MV-4-11 (cell line): Measurements from ENCODE around the gene STARD10.

Source experiments
- DNase-seq: peaks from one replicate; lab custom pipeline; 2025; lab: John Stamatoyannopoulos, UW

STARD10 gene

DNA sequence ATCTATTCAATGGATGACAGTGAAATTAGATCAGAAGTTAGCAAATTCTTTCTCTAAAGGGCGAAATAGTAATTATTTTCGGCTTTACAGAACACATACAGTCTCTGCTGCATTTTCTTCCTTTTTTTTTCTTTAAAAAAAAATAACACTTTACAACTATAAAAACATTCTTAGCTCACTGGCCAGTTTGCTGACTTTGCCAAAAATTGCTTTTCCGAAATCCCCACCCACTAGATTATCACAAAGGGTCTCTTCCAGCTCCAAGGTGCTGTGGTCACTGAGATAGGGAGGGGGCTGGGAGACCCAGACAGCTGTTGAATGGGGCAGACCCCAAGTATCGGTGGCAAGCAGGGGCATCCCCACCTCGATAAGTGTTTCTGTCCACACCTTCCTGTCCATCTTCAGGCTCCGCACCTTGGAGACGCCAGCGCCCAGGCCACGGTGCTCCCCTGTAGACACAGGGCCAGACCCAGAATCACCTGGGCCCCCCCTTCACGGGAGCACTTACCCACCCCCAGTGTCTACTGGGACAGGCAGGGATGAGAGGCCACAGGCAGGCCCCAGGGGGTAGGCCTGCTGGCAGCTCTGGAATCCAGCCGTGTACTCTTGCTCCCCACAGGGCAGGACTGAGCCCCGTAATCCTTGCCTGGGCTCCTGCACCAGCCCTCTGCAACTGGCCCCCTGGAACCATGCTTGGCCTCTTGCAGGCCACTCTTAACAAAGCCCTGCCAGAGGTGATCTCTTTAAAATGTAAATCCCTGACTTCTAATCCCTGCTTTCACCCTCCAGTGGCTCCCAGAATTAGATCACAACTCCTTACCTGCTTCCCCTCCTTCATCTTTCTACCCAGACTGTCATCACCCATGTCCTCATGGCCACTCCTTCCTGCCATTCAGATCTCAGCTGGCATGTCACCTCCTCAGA, 88.1 kb downstream of the STARD10 start:
- no peak for DNase-seq

DNA sequence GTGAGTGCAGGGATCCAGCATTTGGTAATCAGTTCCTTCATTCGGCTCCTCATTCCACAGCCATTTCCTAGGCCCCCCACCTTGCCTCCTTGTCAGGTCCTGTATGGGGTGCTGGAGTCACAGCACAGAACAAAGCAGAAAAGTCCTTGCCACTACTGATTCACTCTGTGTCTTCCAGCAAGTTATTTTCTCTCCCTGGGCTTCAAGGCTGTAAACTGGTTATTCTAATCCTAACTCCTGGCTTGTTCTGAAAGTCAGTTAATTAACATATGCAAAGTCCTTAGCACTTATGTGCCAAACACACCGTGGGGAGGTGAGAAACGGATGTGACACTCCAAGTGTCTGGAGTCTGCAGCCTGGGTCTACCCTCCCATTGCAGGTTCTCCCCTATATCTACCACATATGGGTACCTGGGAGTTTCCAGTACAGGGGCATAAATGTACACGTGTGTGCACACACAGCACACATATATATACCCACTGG, 89.0 kb downstream of the STARD10 start:
- DNase-seq: no peak
